GM12878 (cell line): Measurements from ENCODE around the gene MACF1. TPM values are rescaled to one million over a fixed set of nuclear protein-coding genes. Genes with fewer than 3 reads are reported as not detected.
A peak's percentile ranks its signal among the peaks of the same experiment; 100 is the strongest.

Source experiments
- ATAC-seq: fragments of 200-7000 bp; cut with Tn5 transposase; 3 replicates; pipeline ENCODE4 v1.9.1; 2020; ENCODE audit warnings: mild to moderate bottlenecking, moderate library complexity
- BruUV-seq: library from RNA; stranded (reverse); fragments of 400-500 nt; replicated peaks from 2 replicates; lab custom pipeline; 2021; lab: Mats Ljungman, UMichigan
- CTCF ChIA-PET: fragments of 300-600 bp; sonication (Branson Sonifier 250); formaldehyde crosslinking; extraction: SDS; loops from one replicate; lab custom pipeline; 2021; ENCODE audit warnings: inconsistent platforms; lab: Yijun Ruan, JAX
- POLR2A ChIA-PET: fragments of 350-600 bp; formaldehyde crosslinking; extraction: SDS; loops from one replicate; lab custom pipeline; 2021; ENCODE audit warnings: inconsistent platforms; lab: Charles Lee
- RAD21 ChIA-PET: fragments of 300-600 bp; sonication (Branson Sonifier 250); formaldehyde crosslinking; loops from one replicate; lab custom pipeline; 2023; ENCODE audit warnings: antibody characterized with exemption; ENCODE audit not compliant: unreplicated experiment; lab: Charles Lee
- SMC1A ChIA-PET: fragments of 300-600 bp; sonication (Branson Sonifier 250); formaldehyde crosslinking; loops from one replicate; lab custom pipeline; 2023; ENCODE audit not compliant: unreplicated experiment, uncharacterized antibody; lab: Charles Lee
- DNase-seq: peaks from one replicate; pipeline ENCODE4 v3.0.0-alpha.2; 2011; ENCODE audit warnings: low read depth, low spot score
- FAIRE-seq: peaks from 3 replicates; lab custom pipeline; 2011; peaks lifted over from hg19 to GRCh38; lab: Jason Lieb, UNC
- H2AFZ ChIP-seq: 2 replicates; pipeline ENCODE4 v1.6.0; 2011; ENCODE audit warnings: low read depth, low read length, control low read depth; ENCODE audit not compliant: control insufficient read depth
- H3K27ac ChIP-seq: 2 replicates; pipeline ENCODE4 v1.5.1; 2011; ENCODE audit warnings: control low read depth; ENCODE audit not compliant: control insufficient read depth, insufficient read depth
- H3K27me3 ChIP-seq, 2 experiments: replicated peaks in 1 of 2; 2 replicates each; pipeline versions ENCODE4 v1.6.0 to v1.6.1; 2011; ENCODE audit warnings: low read length in 1 of 2; ENCODE audit not compliant: control insufficient read depth in 2 of 2, insufficient read depth in 2 of 2
- H3K36me3 ChIP-seq, 2 experiments: 2 replicates each; pipeline ENCODE4 v1.5.1; 2011; ENCODE audit warnings: low read length in 1 of 2; ENCODE audit not compliant: control insufficient read depth in 2 of 2, insufficient read depth in 2 of 2
- H3K4me1 ChIP-seq: 2 replicates; pipeline ENCODE4 v1.6.1; 2011; ENCODE audit warnings: mild to moderate bottlenecking, low read length, moderate library complexity, mixed read lengths; ENCODE audit not compliant: control insufficient read depth, insufficient read depth
- H3K4me2 ChIP-seq: 2 replicates; pipeline ENCODE4 v1.6.0; 2011; ENCODE audit warnings: control low read depth; ENCODE audit not compliant: control insufficient read depth, insufficient read depth
- H3K4me3 ChIP-seq: fragments of 200-600 bp; sonication (generic); 2 replicates; pipeline ENCODE4 v1.5.1; 2016
- H3K79me2 ChIP-seq: 2 replicates; pipeline ENCODE4 v1.6.0; 2011; ENCODE audit warnings: low read length; ENCODE audit not compliant: control insufficient read depth, insufficient read depth
- H3K9ac ChIP-seq: 2 replicates; pipeline ENCODE4 v1.8.0; 2011; ENCODE audit warnings: low read length, control low read depth, mixed read lengths; ENCODE audit not compliant: control insufficient read depth, insufficient read depth
- H3K9me3 ChIP-seq: replicated peaks from 3 replicates; pipeline ENCODE4 v1.5.1; 2011; ENCODE audit warnings: mild to moderate bottlenecking, low read length; ENCODE audit not compliant: control insufficient read depth, insufficient read depth
- H4K20me1 ChIP-seq: 2 replicates; pipeline ENCODE4 v1.6.0; 2011; ENCODE audit not compliant: control insufficient read depth, insufficient read depth
- BCL11A ChIP-seq: IDR thresholded peaks from 2 replicates; pipeline ENCODE4 v1.6.1; 2011; ENCODE audit warnings: low read depth, low read length
- HCFC1 ChIP-seq: fragments of 150-350 bp; IDR thresholded peaks from 2 replicates; pipeline ENCODE4 v1.6.1; 2014; ENCODE audit warnings: low read length
- RB1 ChIP-seq: fragments of 450-650 bp; formaldehyde crosslinking; IDR thresholded peaks from 2 replicates; pipeline ENCODE4 v1.6.1; 2017; ENCODE audit warnings: mild to moderate bottlenecking, borderline replicate concordance
- SUPT20H ChIP-seq: IDR thresholded peaks from 2 replicates; pipeline ENCODE4 v1.6.1; 2011; ENCODE audit warnings: low read depth, mild to moderate bottlenecking, low read length, moderate library complexity, borderline replicate concordance; ENCODE audit not compliant: control insufficient read depth
- WGBS: methylation state at CpG from one replicate; pipeline ENCODE4 v1.1.6; 2016; ENCODE audit warnings: low lambda C conversion rate; ENCODE audit not compliant: insufficient replicate concordance, insufficient coverage; ENCODE audit errors: missing lambda C conversion rate; 5-methylcytosine and 5-hydroxymethylcytosine counted together
- in situ Hi-C: fragments of 300-500 bp; cut with MboI; formaldehyde crosslinking; loops from 9 replicates; pipeline ENCODE4 v1.14.3; 2018; ENCODE audit warnings: mixed read lengths
- intact Hi-C: fragments of 100-400 bp; cut with micrococcal nuclease; formaldehyde crosslinking; loops from one replicate; pipeline ENCODE4 v1.14.2; 2022; ENCODE audit not compliant: unreplicated experiment
- polyA plus RNA-seq, 11 experiments: library from polyadenylated mRNA; depleted of rRNA in 4 of 11; unstranded in 6 of 11; stranded (reverse) in 5 of 11; fragments of >200 nt; fragmentation: Nextera tagmentation in 4 of 11; fragmentation: Illumina TruSeq in 1 of 11; extraction: Ambion mirVana in 4 of 11; extraction: Trizol in 1 of 11; gene quantifications; 1 replicate in 1 of 11; 2 replicates in 10 of 11; pipeline versions ENCODE4 v1.2.1 to v1.2.3, GENCODE V29; 2011 to 2016; ENCODE audit warnings: inconsistent platforms in 2 of 11, missing spikeins in 2 of 11, low read depth in 1 of 11
- total RNA-seq, 4 experiments: library from RNA; depleted of rRNA in 3 of 4; stranded (reverse); fragments of >200 nt in 3 of 4; fragmentation: Illumina TruSeq in 1 of 4; extraction: Trizol in 1 of 4; gene quantifications; 2 replicates each; pipeline versions ENCODE4 v1.2.1 to v1.2.3, GENCODE V29; 2013 to 2021
- TF ChIP-seq, protein P1 (sequence below): fragments of 450-650 bp; IDR thresholded peaks from 2 replicates; pipeline ENCODE4 v1.6.1; 2017; ENCODE audit warnings: mild to moderate bottlenecking
- TF ChIP-seq, protein P2 (sequence below): IDR thresholded peaks from 2 replicates; pipeline ENCODE4 v1.6.1; 2012; ENCODE audit warnings: low read length, inconsistent platforms

MACF1 gene
- total and polyA plus RNA-seq, 10 of the 15 experiments (the other 5 are each of a cell fraction or from before 2014, with no cell fraction given): 15.5 to 201 (median 76.9) TPM

- ChIA-PET RAD21 (interaction anchor here (0.7 to 12.8 kb wide), 11 partner anchors 8 to 227 kb away, joined by 3 to 304 read pairs (median 4); no protein-coding TSS in a partner anchor), POLR2A (interaction anchor here (0.6 to 1.6 kb wide), 4 partner anchors 9 to 88 kb away, joined by 3 to 6 read pairs (median 4); no protein-coding TSS in a partner anchor), SMC1A (interaction anchor here (0.5 to 12.1 kb wide), 12 partner anchors 9 to 873 kb away, joined by 3 to 149 read pairs (median 8); no protein-coding TSS in a partner anchor), CTCF (interaction anchor here (0.8 to 14.8 kb wide), 15 partner anchors 9 to 226 kb away, joined by 3 to 918 read pairs (median 4); no protein-coding TSS in a partner anchor)
- Histone ChIP-seq H3K4me2 (no peak overlapping the region), H3K9me3 (no peaks in the 10 kb centered on the region), H4K20me1 (no peaks in the 10 kb centered on the region), H3K9ac (no peak overlapping the region), H3K27ac (peak overlapping the region; percentile 1; the same call in 1 of the 2 replicates), H3K4me3 (no peak overlapping the region), H3K27me3 (no peaks in the 10 kb centered on the region), H3K36me3 (no peaks in the 10 kb centered on the region), H3K79me2 (peaks cover 26% of the 10 kb centered on the region), H2AFZ (no peak overlapping the region), H3K4me1 (peaks cover 17% of the 10 kb centered on the region)
- ATAC-seq (no peak), DNase-seq (no peak), FAIRE-seq (no peak)
- no TSS peak for BruUV-seq
- 95% methylated on average over 3 of the region's 3 CpGs for WGBS
- TF ChIP-seq, protein P1, sequence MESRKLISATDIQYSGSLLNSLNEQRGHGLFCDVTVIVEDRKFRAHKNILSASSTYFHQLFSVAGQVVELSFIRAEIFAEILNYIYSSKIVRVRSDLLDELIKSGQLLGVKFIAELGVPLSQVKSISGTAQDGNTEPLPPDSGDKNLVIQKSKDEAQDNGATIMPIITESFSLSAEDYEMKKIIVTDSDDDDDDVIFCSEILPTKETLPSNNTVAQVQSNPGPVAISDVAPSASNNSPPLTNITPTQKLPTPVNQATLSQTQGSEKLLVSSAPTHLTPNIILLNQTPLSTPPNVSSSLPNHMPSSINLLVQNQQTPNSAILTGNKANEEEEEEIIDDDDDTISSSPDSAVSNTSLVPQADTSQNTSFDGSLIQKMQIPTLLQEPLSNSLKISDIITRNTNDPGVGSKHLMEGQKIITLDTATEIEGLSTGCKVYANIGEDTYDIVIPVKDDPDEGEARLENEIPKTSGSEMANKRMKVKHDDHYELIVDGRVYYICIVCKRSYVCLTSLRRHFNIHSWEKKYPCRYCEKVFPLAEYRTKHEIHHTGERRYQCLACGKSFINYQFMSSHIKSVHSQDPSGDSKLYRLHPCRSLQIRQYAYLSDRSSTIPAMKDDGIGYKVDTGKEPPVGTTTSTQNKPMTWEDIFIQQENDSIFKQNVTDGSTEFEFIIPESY: peak; percentile 53; the same call in 1 of the 2 replicates
- TF ChIP-seq SUPT20H (no peak), HCFC1 (no peak), BCL11A (no peak), RB1 (no peak)
- TF ChIP-seq, protein P2, sequence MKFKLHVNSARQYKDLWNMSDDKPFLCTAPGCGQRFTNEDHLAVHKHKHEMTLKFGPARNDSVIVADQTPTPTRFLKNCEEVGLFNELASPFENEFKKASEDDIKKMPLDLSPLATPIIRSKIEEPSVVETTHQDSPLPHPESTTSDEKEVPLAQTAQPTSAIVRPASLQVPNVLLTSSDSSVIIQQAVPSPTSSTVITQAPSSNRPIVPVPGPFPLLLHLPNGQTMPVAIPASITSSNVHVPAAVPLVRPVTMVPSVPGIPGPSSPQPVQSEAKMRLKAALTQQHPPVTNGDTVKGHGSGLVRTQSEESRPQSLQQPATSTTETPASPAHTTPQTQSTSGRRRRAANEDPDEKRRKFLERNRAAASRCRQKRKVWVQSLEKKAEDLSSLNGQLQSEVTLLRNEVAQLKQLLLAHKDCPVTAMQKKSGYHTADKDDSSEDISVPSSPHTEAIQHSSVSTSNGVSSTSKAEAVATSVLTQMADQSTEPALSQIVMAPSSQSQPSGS: no peak
- in situ Hi-C loops: no loop called here
- intact Hi-C loops: no loop called here
Observed at GRCh38 chr1:39184354-39184818, 20.1 kb upstream of the MACF1 start.
